IMR-90 (cell line): ENCODE results near the gene PTPRO. TPM values are rescaled to one million over a fixed set of nuclear protein-coding genes. Genes with fewer than 3 reads are reported as not detected.
A peak's percentile ranks its signal among the peaks of the same experiment; 100 is the strongest.

Experiments
- ATAC-seq: fragments of 200-7000 bp; cut with Tn5 transposase; 2 replicates; pipeline ENCODE4 v1.9.1; 2020; ENCODE audit warnings: low read depth, mild to moderate bottlenecking, moderate library complexity
- BruUV-seq: library from RNA; stranded (reverse); fragments of 400-500 nt; replicated peaks from 2 replicates; lab custom pipeline; 2021; lab: Mats Ljungman, UMichigan
- CTCF ChIA-PET: fragments of 300-600 bp; formaldehyde crosslinking; extraction: SDS; loops from one replicate; lab custom pipeline; 2021; ENCODE audit warnings: antibody characterized with exemption; lab: Yijun Ruan, JAX
- POLR2A ChIA-PET: fragments of 300-600 bp; sonication (Branson Sonifier 250); formaldehyde crosslinking; loops from one replicate; lab custom pipeline; 2022; ENCODE audit warnings: antibody characterized with exemption; ENCODE audit not compliant: unreplicated experiment; lab: Charles Lee
- DNase-seq: peaks from one replicate; pipeline ENCODE4 v3.0.0; 2013
- H2AFZ ChIP-seq: replicated peaks from 2 replicates; pipeline ENCODE3; 2013; ENCODE audit warnings: low read length, mild to moderate bottlenecking; ENCODE audit not compliant: poor library complexity
- H2AK5ac ChIP-seq: 2 replicates; pipeline ENCODE4 v1.6.1; 2013; ENCODE audit warnings: low read depth, low read length, inconsistent platforms
- H2AK9ac ChIP-seq: replicated peaks from 2 replicates; pipeline ENCODE3; 2013; ENCODE audit warnings: mild to moderate bottlenecking, low read depth, low read length, moderate library complexity; ENCODE audit not compliant: poor library complexity
- H2BK120ac ChIP-seq: 2 replicates; pipeline ENCODE4 v1.6.1; 2013; ENCODE audit warnings: low read depth, low read length, inconsistent platforms
- H2BK15ac ChIP-seq: 3 replicates; pipeline ENCODE4 v1.6.1; 2013; ENCODE audit warnings: low read depth, low read length, inconsistent platforms
- H2BK20ac ChIP-seq: 2 replicates; pipeline ENCODE4 v1.6.1; 2013; ENCODE audit warnings: low read depth, mild to moderate bottlenecking, inconsistent platforms, low read length, moderate library complexity
- H2BK5ac ChIP-seq: 2 replicates; pipeline ENCODE4 v1.6.1; 2013; ENCODE audit warnings: mild to moderate bottlenecking, low read depth, low read length, inconsistent platforms; ENCODE audit not compliant: poor library complexity, severe bottlenecking
- H3K14ac ChIP-seq: replicated peaks from 2 replicates; pipeline ENCODE4 v1.6.1; 2013; ENCODE audit warnings: low read depth, low read length, inconsistent platforms
- H3K18ac ChIP-seq: 2 replicates; pipeline ENCODE4 v1.6.1; 2013; ENCODE audit warnings: low read depth, low read length, control low read depth
- H3K23ac ChIP-seq: 2 replicates; pipeline ENCODE4 v1.6.1; 2013; ENCODE audit warnings: low read depth, low read length, inconsistent platforms
- H3K27ac ChIP-seq: 2 replicates; pipeline ENCODE4 v1.5.1; 2013; ENCODE audit warnings: mild to moderate bottlenecking, control low read depth, low read length; ENCODE audit not compliant: insufficient read depth
- H3K27me3 ChIP-seq: 2 replicates; pipeline ENCODE4 v1.6.1; 2013; ENCODE audit warnings: low read length; ENCODE audit not compliant: control insufficient read depth, insufficient read depth
- H3K36me3 ChIP-seq: 2 replicates; pipeline ENCODE4 v1.6.1; 2013; ENCODE audit warnings: low read length, mixed read lengths; ENCODE audit not compliant: control insufficient read depth, insufficient read depth
- H3K4ac ChIP-seq: 2 replicates; pipeline ENCODE4 v1.6.1; 2013; ENCODE audit warnings: low read depth, low read length, inconsistent platforms
- H3K4me1 ChIP-seq: 2 replicates; pipeline ENCODE4 v1.6.1; 2013; ENCODE audit warnings: low read length, mixed read lengths; ENCODE audit not compliant: control insufficient read depth, insufficient read depth
- H3K4me2 ChIP-seq: 2 replicates; pipeline ENCODE4 v1.6.1; 2013; ENCODE audit warnings: low read depth, mild to moderate bottlenecking, control low read depth, low read length, moderate library complexity
- H3K4me3 ChIP-seq: 2 replicates; pipeline ENCODE4 v1.5.1; 2013; ENCODE audit warnings: low read depth, mild to moderate bottlenecking, control low read depth, low read length, moderate library complexity; ENCODE audit not compliant: insufficient read depth
- H3K56ac ChIP-seq: 2 replicates; pipeline ENCODE4 v1.6.1; 2013; ENCODE audit warnings: low read length, inconsistent platforms; ENCODE audit not compliant: insufficient read depth; ENCODE audit errors: extremely low read depth
- H3K79me1 ChIP-seq, 2 experiments: 2 replicates each; pipeline ENCODE4 v1.6.1; 2013; ENCODE audit warnings: low read length in 2 of 2, inconsistent platforms in 1 of 2, low read depth in 1 of 2
- H3K9ac ChIP-seq: 2 replicates; pipeline ENCODE4 v1.6.1; 2013; ENCODE audit warnings: low read depth, low read length, control low read depth
- H3K9me1 ChIP-seq: 2 replicates; pipeline ENCODE4 v1.6.1; 2013; ENCODE audit warnings: low read length, inconsistent platforms; ENCODE audit not compliant: insufficient read depth
- H3K9me3 ChIP-seq: 2 replicates; pipeline ENCODE4 v1.6.1; 2013; ENCODE audit warnings: low read length; ENCODE audit not compliant: control insufficient read depth, insufficient read depth
- H4K20me1 ChIP-seq: 2 replicates; pipeline ENCODE4 v1.6.1; 2013; ENCODE audit warnings: low read length, inconsistent platforms; ENCODE audit not compliant: insufficient read depth
- H4K5ac ChIP-seq: 2 replicates; pipeline ENCODE4 v1.6.1; 2013; ENCODE audit warnings: mild to moderate bottlenecking, low read depth, low read length, control low read depth
- H4K8ac ChIP-seq, 2 experiments: 2 replicates each; pipeline ENCODE4 v1.6.1; 2013; ENCODE audit warnings: low read depth in 2 of 2, low read length in 2 of 2, control low read depth in 1 of 2, inconsistent platforms in 1 of 2
- H4K91ac ChIP-seq: 2 replicates; pipeline ENCODE4 v1.6.1; 2013; ENCODE audit warnings: low read depth, low read length, inconsistent platforms; ENCODE audit not compliant: insufficient read depth
- BHLHE40 ChIP-seq: fragments of 150-350 bp; IDR thresholded peaks from 2 replicates; pipeline ENCODE4 v1.6.1; 2016; ENCODE audit warnings: mild to moderate bottlenecking, low read depth, low read length
- CEBPB ChIP-seq: IDR thresholded peaks from 2 replicates; pipeline ENCODE4 v1.6.1; 2012; ENCODE audit warnings: low read depth, low read length, improper control_type of control experiment
- CHD1 ChIP-seq: IDR thresholded peaks from 2 replicates; pipeline ENCODE4 v1.6.1; 2012; ENCODE audit warnings: low read depth, low read length, improper control_type of control experiment
- FOS ChIP-seq: fragments of 150-350 bp; IDR thresholded peaks from 2 replicates; pipeline ENCODE4 v1.6.1; 2016; ENCODE audit warnings: low read depth, low read length
- MAFK ChIP-seq: IDR thresholded peaks from 2 replicates; pipeline ENCODE4 v1.6.1; 2012; ENCODE audit warnings: low read depth, low read length, improper control_type of control experiment
- MAZ ChIP-seq: IDR thresholded peaks from 2 replicates; pipeline ENCODE4 v1.6.1; 2012; ENCODE audit warnings: low read depth, mild to moderate bottlenecking, low read length, improper control_type of control experiment, moderate library complexity, borderline replicate concordance
- MXI1 ChIP-seq: IDR thresholded peaks from 2 replicates; pipeline ENCODE4 v1.6.1; 2012; ENCODE audit warnings: low read depth, mild to moderate bottlenecking, low read length, moderate library complexity, borderline replicate concordance
- NFE2L2 ChIP-seq: fragments of 150-350 bp; IDR thresholded peaks from 2 replicates; pipeline ENCODE4 v1.6.1; 2016; ENCODE audit warnings: low read depth, mild to moderate bottlenecking, low read length
- POLR2A ChIP-seq: IDR thresholded peaks from 2 replicates; pipeline ENCODE4 v1.6.1; 2012; ENCODE audit warnings: mild to moderate bottlenecking, low read depth, low read length
- RAD21 ChIP-seq: IDR thresholded peaks from 2 replicates; pipeline ENCODE4 v1.6.1; 2012; ENCODE audit warnings: low read length, improper control_type of control experiment
- RFX5 ChIP-seq: IDR thresholded peaks from 2 replicates; pipeline ENCODE4 v1.8.0; 2012; ENCODE audit warnings: low read depth, mild to moderate bottlenecking, low read length, moderate library complexity
- SMC3 ChIP-seq: fragments of 150-350 bp; IDR thresholded peaks from 2 replicates; pipeline ENCODE4 v1.6.1; 2016; ENCODE audit warnings: low read depth, mild to moderate bottlenecking, antibody characterized with exemption, low read length, moderate library complexity
- WGBS, 2 experiments: methylation state at CpG; one replicate each; pipeline versions ENCODE4 v1.1.5 to v1.1.7; 2013; ENCODE audit warnings: missing lambda C conversion rate in 2 of 2; ENCODE audit not compliant: insufficient read length in 1 of 2; ENCODE audit errors: extremely low coverage in 2 of 2; 5-methylcytosine and 5-hydroxymethylcytosine counted together
- dilution Hi-C: fragments of 300-500 bp; cut with HindIII; formaldehyde crosslinking; loops from one replicate; pipeline ENCODE4 v1.14.3; 2018; ENCODE audit warnings: low sequenced_read_pairs; ENCODE audit not compliant: unreplicated experiment
- in situ Hi-C: fragments of 300-500 bp; cut with MboI; formaldehyde crosslinking; loops from 3 replicates; pipeline ENCODE4 v1.14.3; 2019; ENCODE audit warnings: low sequenced_read_pairs, inconsistent platforms, mixed read lengths
- intact Hi-C: fragments of 100-400 bp; cut with micrococcal nuclease; formaldehyde crosslinking; loops from 2 replicates; pipeline ENCODE4 v1.10.0; 2022
- polyA plus RNA-seq, 3 experiments: library from polyadenylated mRNA; depleted of rRNA; stranded (reverse); fragments of >200 nt; gene quantifications; 2 replicates each; pipeline ENCODE4 v1.2.3, GENCODE V29; 2012; ENCODE audit warnings: low replicate concordance in 1 of 3
- total RNA-seq: library from RNA; depleted of rRNA; stranded (reverse); fragments of >200 nt; gene quantifications from 2 replicates; pipeline ENCODE4 v1.2.3, GENCODE V29; 2012
- TF ChIP-seq, protein P1 (sequence below): fragments of 150-350 bp; IDR thresholded peaks from 2 replicates; pipeline ENCODE4 v1.6.1; 2017; ENCODE audit warnings: mild to moderate bottlenecking, antibody characterized with exemption, low read length, low read depth
- TF ChIP-seq, protein P2 (sequence below): conservative IDR thresholded peaks from 2 replicates; pipeline ENCODE4 v1.5.1; 2012; ENCODE audit warnings: mild to moderate bottlenecking, low read depth, low read length, improper control_type of control experiment
- TF ChIP-seq, protein P3 (sequence below): fragments of 150-350 bp; IDR thresholded peaks from 2 replicates; pipeline ENCODE4 v1.6.1; 2016; ENCODE audit warnings: low read depth, mild to moderate bottlenecking, low read length, moderate library complexity, borderline replicate concordance

PTPRO gene
- total and polyA plus RNA-seq, 2 of the 4 experiments (the other 2 are of a cell fraction) = 0.03 to 0.18 TPM

DNA sequence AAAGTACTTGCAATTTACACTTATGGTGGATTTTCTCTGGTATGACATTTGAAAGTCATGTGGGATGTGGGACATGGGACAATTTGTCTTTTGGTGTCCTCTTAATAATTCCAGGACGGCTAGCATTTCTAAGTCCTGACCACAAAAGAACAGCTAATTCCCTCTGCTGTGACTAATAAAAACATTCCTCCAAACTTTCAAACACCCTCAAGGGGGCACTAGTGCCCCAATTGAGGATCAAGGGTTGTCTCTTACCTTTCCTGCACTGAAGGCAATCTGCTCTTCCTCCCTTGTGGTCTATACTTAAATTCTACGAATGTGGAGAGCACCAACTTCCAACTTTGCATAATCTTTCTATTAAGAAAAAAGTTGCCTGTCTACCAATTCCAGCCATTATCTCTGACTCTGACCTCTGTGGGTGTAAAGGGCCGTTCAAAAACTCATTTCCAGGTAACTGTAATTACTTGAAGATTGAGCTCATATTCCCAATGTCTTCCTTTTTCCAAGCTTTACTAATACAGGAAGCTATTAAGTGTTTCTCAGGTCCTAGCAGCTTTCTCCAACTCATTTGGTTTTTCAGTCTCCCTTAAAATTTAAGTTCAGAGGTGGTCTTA, 210.2 kb downstream of the PTPRO start:
- Histone ChIP-seq H2AK9ac (no peak overlapping the region), H4K8ac (no peak overlapping the region), H2BK20ac (no peak overlapping the region), H3K79me1 (no peaks in the 10 kb centered on the region), H3K4me2 (no peak overlapping the region), H4K5ac (no peak overlapping the region), H3K9ac (no peak overlapping the region), H3K4me1 (peaks cover 5% of the 10 kb centered on the region; the same call in 1 of the 2 replicates), H2AK5ac (no peak overlapping the region), H2BK120ac (no peak overlapping the region), H3K23ac (no peak overlapping the region), H2BK15ac (no peak overlapping the region), H3K27ac (no peak overlapping the region), H3K4ac (no peak overlapping the region), H3K4me3 (no peak overlapping the region), H3K56ac (no peak overlapping the region), H2AFZ (no peak overlapping the region), H3K9me1 (no peaks in the 10 kb centered on the region), H2BK5ac (no peak overlapping the region), H3K18ac (no peak overlapping the region), H4K91ac (no peak overlapping the region), H4K20me1 (no peaks in the 10 kb centered on the region), H3K9me3 (peaks cover 2% of the 10 kb centered on the region; the same call in 1 of the 2 replicates), H3K14ac (no peak overlapping the region), H3K36me3 (no peaks in the 10 kb centered on the region), H3K27me3 (no peaks in the 10 kb centered on the region)
- no TSS peak for BruUV-seq
- in situ Hi-C loops (loop anchor here (5.0 to 10.0 kb wide), 2 partner anchors 55 to 332 kb away; no protein-coding TSS in a partner anchor), intact Hi-C loops (loop anchor here (1.0 to 10.0 kb wide), 3 partner anchors 52 to 324 kb away; partner anchors contain the start of gene EPS8), dilution Hi-C loops (no loop called here)
- ATAC-seq = peak; percentile 86
- ChIA-PET CTCF (interaction anchor here (0.6 to 2.0 kb wide), 13 partner anchors 9 to 325 kb away, joined by 3 to 20 read pairs (median 3); no protein-coding TSS in a partner anchor), POLR2A (no interaction called here)
- peak; percentile 77 for DNase-seq
- WGBS, 2 experiments = no CpG with 5 or more reads among the region's 3 CpGs
- TF ChIP-seq, protein P1, sequence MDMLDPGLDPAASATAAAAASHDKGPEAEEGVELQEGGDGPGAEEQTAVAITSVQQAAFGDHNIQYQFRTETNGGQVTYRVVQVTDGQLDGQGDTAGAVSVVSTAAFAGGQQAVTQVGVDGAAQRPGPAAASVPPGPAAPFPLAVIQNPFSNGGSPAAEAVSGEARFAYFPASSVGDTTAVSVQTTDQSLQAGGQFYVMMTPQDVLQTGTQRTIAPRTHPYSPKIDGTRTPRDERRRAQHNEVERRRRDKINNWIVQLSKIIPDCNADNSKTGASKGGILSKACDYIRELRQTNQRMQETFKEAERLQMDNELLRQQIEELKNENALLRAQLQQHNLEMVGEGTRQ = no peak
- TF ChIP-seq MAZ (no peak), BHLHE40 (no peak), RAD21 (peak; percentile 84), FOS (no peak), RFX5 (no peak), CHD1 (no peak), SMC3 (peak; percentile 80), CEBPB (no peak), MXI1 (no peak), POLR2A (no peak), MAFK (no peak), NFE2L2 (no peak)
- TF ChIP-seq, protein P2, sequence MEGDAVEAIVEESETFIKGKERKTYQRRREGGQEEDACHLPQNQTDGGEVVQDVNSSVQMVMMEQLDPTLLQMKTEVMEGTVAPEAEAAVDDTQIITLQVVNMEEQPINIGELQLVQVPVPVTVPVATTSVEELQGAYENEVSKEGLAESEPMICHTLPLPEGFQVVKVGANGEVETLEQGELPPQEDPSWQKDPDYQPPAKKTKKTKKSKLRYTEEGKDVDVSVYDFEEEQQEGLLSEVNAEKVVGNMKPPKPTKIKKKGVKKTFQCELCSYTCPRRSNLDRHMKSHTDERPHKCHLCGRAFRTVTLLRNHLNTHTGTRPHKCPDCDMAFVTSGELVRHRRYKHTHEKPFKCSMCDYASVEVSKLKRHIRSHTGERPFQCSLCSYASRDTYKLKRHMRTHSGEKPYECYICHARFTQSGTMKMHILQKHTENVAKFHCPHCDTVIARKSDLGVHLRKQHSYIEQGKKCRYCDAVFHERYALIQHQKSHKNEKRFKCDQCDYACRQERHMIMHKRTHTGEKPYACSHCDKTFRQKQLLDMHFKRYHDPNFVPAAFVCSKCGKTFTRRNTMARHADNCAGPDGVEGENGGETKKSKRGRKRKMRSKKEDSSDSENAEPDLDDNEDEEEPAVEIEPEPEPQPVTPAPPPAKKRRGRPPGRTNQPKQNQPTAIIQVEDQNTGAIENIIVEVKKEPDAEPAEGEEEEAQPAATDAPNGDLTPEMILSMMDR = peak; percentile 80
- TF ChIP-seq, protein P3, sequence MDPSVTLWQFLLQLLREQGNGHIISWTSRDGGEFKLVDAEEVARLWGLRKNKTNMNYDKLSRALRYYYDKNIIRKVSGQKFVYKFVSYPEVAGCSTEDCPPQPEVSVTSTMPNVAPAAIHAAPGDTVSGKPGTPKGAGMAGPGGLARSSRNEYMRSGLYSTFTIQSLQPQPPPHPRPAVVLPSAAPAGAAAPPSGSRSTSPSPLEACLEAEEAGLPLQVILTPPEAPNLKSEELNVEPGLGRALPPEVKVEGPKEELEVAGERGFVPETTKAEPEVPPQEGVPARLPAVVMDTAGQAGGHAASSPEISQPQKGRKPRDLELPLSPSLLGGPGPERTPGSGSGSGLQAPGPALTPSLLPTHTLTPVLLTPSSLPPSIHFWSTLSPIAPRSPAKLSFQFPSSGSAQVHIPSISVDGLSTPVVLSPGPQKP = no peak
